ENCODE results near the gene MT1M.

MT1M gene

GRCh38 chr16:56604966-56605365 is 27.5 kb upstream of the MT1M start:
- Histone ChIP-seq H3K36me3 (ENCODE audit: control insufficient read depth in 4 of 4, insufficient read depth in 4 of 4, low read length in 3 of 4) (no peaks in the 10 kb centered on the region), H3K4me1 (ENCODE audit: control extremely low read depth in 1 of 4, control insufficient read depth in 4 of 4, insufficient read depth in 4 of 4, low read length in 3 of 4) (peaks cover 5 to 29% (median 27%) of the 10 kb centered on the region in 4 experiments), H3K27me3 (replicated peaks in 2 of 5; ENCODE audit: control insufficient read depth in 4 of 5, insufficient read depth in 5 of 5, low read length in 4 of 5) (peaks cover 0 to 13% (median 6%) of the 10 kb centered on the region in 5 experiments), H3K4me3 (ENCODE audit: control insufficient read depth in 1 of 7, extremely low read depth in 1 of 7, insufficient read depth in 4 of 7, low read depth in 2 of 7, low read length in 6 of 7) (no peak overlapping the region), H3K9me3 (ENCODE audit: control extremely low read depth in 1 of 5, control insufficient read depth in 4 of 5, insufficient read depth in 2 of 5, low read depth in 1 of 5, low read length in 4 of 5) (no peaks in the 10 kb centered on the region), H3K27ac (ENCODE audit: insufficient read depth in 1 of 2, low read depth in 1 of 2, low read length in 2 of 2, poor library complexity in 1 of 2, severe bottlenecking in 2 of 2) (no peak overlapping the region)
- DNase-seq: no peak
- ChIA-PET CTCF (interaction anchor here (0.7 to 7.7 kb wide), 13 partner anchors 8 to 97 kb away, joined by 3 to 53 read pairs (median 4); no protein-coding TSS in a partner anchor), POLR2A (no interaction called here)
- WGBS (ENCODE audit: insufficient coverage): 100% methylated on average over 4 of the region's 4 CpGs

DNA sequence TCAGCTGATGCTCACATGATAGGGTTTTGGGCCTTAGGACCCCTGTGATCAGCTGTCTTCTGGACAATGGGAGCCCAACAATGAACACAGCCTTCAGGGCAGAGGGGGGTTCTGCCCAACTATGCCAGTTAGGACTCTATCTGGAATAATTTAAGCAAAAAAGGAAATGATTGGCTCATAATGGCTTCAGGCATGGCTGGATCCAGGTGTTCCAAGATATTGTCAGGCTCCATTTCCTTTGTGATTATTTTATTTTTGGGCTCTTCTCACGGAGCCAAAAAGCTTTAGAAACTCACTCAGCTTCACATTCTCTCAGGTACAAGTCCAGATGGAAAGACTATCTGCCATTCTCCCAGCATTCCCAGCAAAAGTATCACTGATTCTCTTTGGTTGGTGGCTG is 27.0 kb upstream of the MT1M start:
- Histone ChIP-seq H3K36me3 (ENCODE audit: control insufficient read depth in 4 of 4, insufficient read depth in 4 of 4, low read length in 3 of 4) (no peaks in the 10 kb centered on the region), H3K27me3 (replicated peaks in 2 of 5; ENCODE audit: control insufficient read depth in 4 of 5, insufficient read depth in 5 of 5, low read length in 4 of 5) (peaks cover 0 to 13% (median 6%) of the 10 kb centered on the region in 5 experiments), H3K4me1 (ENCODE audit: control extremely low read depth in 1 of 4, control insufficient read depth in 4 of 4, insufficient read depth in 4 of 4, low read length in 3 of 4) (peaks cover 7 to 34% (median 32%) of the 10 kb centered on the region in 4 experiments), H3K9me3 (ENCODE audit: control extremely low read depth in 1 of 5, control insufficient read depth in 4 of 5, insufficient read depth in 2 of 5, low read depth in 1 of 5, low read length in 4 of 5) (no peaks in the 10 kb centered on the region), H3K4me3 (ENCODE audit: control insufficient read depth in 1 of 7, extremely low read depth in 1 of 7, insufficient read depth in 4 of 7, low read depth in 2 of 7, low read length in 6 of 7) (no peak overlapping the region), H3K27ac (ENCODE audit: insufficient read depth in 1 of 2, low read depth in 1 of 2, low read length in 2 of 2, poor library complexity in 1 of 2, severe bottlenecking in 2 of 2) (no peak overlapping the region)
- POLR2A ChIA-PET: no interaction called here
- WGBS (ENCODE audit: insufficient coverage): no CpG with 5 or more reads among the region's 1 CpG
- CTCF ChIA-PET: interaction anchor here (0.8 to 7.7 kb wide), 8 partner anchors 8 to 96 kb away, joined by 3 to 53 read pairs (median 6); no protein-coding TSS in a partner anchor
- no peak for DNase-seq

DNA sequence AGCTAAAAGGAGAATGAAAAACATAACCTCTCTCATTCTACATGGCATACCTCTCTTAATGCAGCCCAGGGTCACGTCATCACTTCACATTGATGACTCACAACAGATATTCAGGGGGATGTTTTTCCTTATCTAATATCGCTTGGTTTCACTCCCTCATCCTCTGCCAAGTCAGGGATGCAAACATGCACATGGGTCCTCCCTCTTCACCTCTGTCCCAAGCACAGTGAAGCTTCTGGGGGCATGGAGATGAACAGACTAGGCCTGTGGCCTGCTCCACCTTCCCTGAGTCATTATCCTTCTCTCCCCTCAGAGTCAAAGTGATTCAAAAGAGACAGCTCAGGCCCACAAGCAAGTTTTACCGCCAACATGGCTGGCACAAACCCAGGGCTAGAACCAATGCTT is 26.4 kb upstream of the MT1M start:
- Histone ChIP-seq H3K4me3 (ENCODE audit: control insufficient read depth in 1 of 7, extremely low read depth in 1 of 7, insufficient read depth in 4 of 7, low read depth in 2 of 7, low read length in 6 of 7) (no peak overlapping the region), H3K9me3 (ENCODE audit: control extremely low read depth in 1 of 5, control insufficient read depth in 4 of 5, insufficient read depth in 2 of 5, low read depth in 1 of 5, low read length in 4 of 5) (no peaks in the 10 kb centered on the region), H3K27ac (ENCODE audit: insufficient read depth in 1 of 2, low read depth in 1 of 2, low read length in 2 of 2, poor library complexity in 1 of 2, severe bottlenecking in 2 of 2) (no peak overlapping the region), H3K27me3 (replicated peaks in 2 of 5; ENCODE audit: control insufficient read depth in 4 of 5, insufficient read depth in 5 of 5, low read length in 4 of 5) (peaks cover 0 to 12% (median 5%) of the 10 kb centered on the region in 5 experiments), H3K36me3 (ENCODE audit: control insufficient read depth in 4 of 4, insufficient read depth in 4 of 4, low read length in 3 of 4) (no peaks in the 10 kb centered on the region), H3K4me1 (ENCODE audit: control extremely low read depth in 1 of 4, control insufficient read depth in 4 of 4, insufficient read depth in 4 of 4, low read length in 3 of 4) (peaks cover 7 to 36% (median 33%) of the 10 kb centered on the region in 4 experiments)
- POLR2A ChIA-PET: no interaction called here
- WGBS (ENCODE audit: insufficient coverage): 100% methylated on average over 2 of the region's 3 CpGs
- CTCF ChIA-PET: interaction anchor here (0.8 to 7.7 kb wide), 8 partner anchors 14 to 245 kb away, joined by 3 to 53 read pairs (median 4); no protein-coding TSS in a partner anchor
- no peak for DNase-seq

DNA sequence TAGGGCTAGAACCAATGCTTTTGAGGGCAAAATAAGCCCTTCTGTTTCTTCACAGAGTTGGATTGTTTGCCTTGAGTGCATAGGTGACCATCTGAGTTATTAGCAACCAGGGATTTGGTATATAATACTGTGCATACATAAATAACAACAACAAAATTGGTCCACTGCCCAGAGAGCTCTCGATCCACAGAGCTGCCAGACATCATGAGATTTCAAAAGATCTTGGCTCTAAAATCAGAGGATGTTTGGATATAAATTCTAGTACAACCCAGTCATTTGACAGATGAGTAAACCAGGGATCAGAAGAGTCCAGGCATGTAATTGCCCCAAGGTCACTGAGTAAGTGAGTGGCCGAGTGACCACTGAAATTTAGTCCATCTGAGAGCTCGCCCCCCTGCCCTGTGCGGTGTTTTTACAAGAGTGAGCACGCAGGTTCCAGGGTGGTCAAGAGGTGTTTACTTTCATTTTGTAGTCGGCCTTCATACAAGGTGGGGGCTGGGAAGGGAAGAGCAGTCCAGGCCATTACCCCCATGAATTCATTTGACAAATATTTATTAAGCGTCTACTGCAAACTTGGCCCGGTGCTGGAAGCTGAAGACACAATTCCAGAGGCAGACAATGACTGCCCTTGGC is 25.9 kb upstream of the MT1M start:
- Histone ChIP-seq H3K9me3 (ENCODE audit: control extremely low read depth in 1 of 5, control insufficient read depth in 4 of 5, insufficient read depth in 2 of 5, low read depth in 1 of 5, low read length in 4 of 5) (no peaks in the 10 kb centered on the region), H3K27ac (ENCODE audit: insufficient read depth in 1 of 2, low read depth in 1 of 2, low read length in 2 of 2, poor library complexity in 1 of 2, severe bottlenecking in 2 of 2) (no peak overlapping the region), H3K27me3 (replicated peaks in 2 of 5; ENCODE audit: control insufficient read depth in 4 of 5, insufficient read depth in 5 of 5, low read length in 4 of 5) (peaks cover 0 to 6% (median 2%) of the 10 kb centered on the region in 5 experiments), H3K4me3 (ENCODE audit: control insufficient read depth in 1 of 7, extremely low read depth in 1 of 7, insufficient read depth in 4 of 7, low read depth in 2 of 7, low read length in 6 of 7) (no peak overlapping the region), H3K4me1 (ENCODE audit: control extremely low read depth in 1 of 4, control insufficient read depth in 4 of 4, insufficient read depth in 4 of 4, low read length in 3 of 4) (peaks cover 7 to 36% (median 33%) of the 10 kb centered on the region in 4 experiments), H3K36me3 (ENCODE audit: control insufficient read depth in 4 of 4, insufficient read depth in 4 of 4, low read length in 3 of 4) (no peaks in the 10 kb centered on the region)
- POLR2A ChIA-PET: no interaction called here
- DNase-seq: no peak
- 96% methylated on average over 6 of the region's 8 CpGs for WGBS (ENCODE audit: insufficient coverage)
- CTCF ChIA-PET: interaction anchor here (0.8 to 7.7 kb wide), 10 partner anchors 14 to 244 kb away, joined by 3 to 53 read pairs (median 3); no protein-coding TSS in a partner anchor

- no peak overlapping the region for H3K27ac ChIP-seq (ENCODE audit: insufficient read depth in 1 of 2, low read depth in 1 of 2, low read length in 2 of 2, poor library complexity in 1 of 2, severe bottlenecking in 2 of 2)
- DNase-seq: peak in 1 of 3 donors; percentile 46
- no peaks in the 10 kb centered on the region for H3K36me3 ChIP-seq (ENCODE audit: control insufficient read depth in 4 of 4, insufficient read depth in 4 of 4, low read length in 3 of 4)
- H3K27me3 ChIP-seq (replicated peaks in 2 of 5; ENCODE audit: control insufficient read depth in 4 of 5, insufficient read depth in 5 of 5, low read length in 4 of 5): peaks cover 0 to 4% (median 0%) of the 10 kb centered on the region in 5 experiments
- H3K9me3 ChIP-seq (ENCODE audit: control extremely low read depth in 1 of 5, control insufficient read depth in 4 of 5, insufficient read depth in 2 of 5, low read depth in 1 of 5, low read length in 4 of 5): no peaks in the 10 kb centered on the region
- H3K4me3 ChIP-seq (ENCODE audit: control insufficient read depth in 1 of 7, extremely low read depth in 1 of 7, insufficient read depth in 4 of 7, low read depth in 2 of 7, low read length in 6 of 7): peak overlapping the region in 1 of 7 experiments; percentile 8
- 54% methylated on average over 11 of the region's 14 CpGs for WGBS (ENCODE audit: insufficient coverage)
- CTCF ChIA-PET: interaction anchor here (0.8 to 7.7 kb wide), 9 partner anchors 15 to 95 kb away, joined by 3 to 53 read pairs (median 3); no protein-coding TSS in a partner anchor
- POLR2A ChIA-PET: no interaction called here
- peaks cover 7 to 36% (median 33%) of the 10 kb centered on the region in 4 experiments for H3K4me1 ChIP-seq (ENCODE audit: control extremely low read depth in 1 of 4, control insufficient read depth in 4 of 4, insufficient read depth in 4 of 4, low read length in 3 of 4)
Measured at GRCh38 chr16:56607109-56607618, 25.3 kb upstream of the MT1M start.

DNA sequence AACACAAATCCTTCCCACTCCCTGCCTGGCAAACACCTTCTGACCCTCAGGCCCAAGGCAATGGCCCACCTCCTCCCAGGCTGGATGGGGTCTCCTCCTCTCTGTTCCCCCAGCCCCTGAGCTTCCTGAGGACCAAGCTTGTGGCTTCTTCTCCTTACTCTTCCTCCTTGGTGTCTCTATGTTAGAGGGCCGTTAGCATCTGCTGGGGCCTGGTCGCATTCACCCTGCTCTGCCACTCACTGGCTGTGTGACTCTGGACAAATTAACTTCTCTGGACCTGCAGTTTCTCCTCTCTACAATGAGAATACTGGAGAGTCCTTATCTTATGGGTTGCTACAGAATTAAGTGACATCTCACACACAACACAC is 24.8 kb upstream of the MT1M start:
- peak overlapping the region in 4 of 7 experiments; percentile 78 to 94 (median 82) for H3K4me3 ChIP-seq (ENCODE audit: control insufficient read depth in 1 of 7, extremely low read depth in 1 of 7, insufficient read depth in 4 of 7, low read depth in 2 of 7, low read length in 6 of 7)
- no CpG with 5 or more reads among the region's 2 CpGs for WGBS (ENCODE audit: insufficient coverage)
- DNase-seq: no peak
- no peaks in the 10 kb centered on the region for H3K9me3 ChIP-seq (ENCODE audit: control extremely low read depth in 1 of 5, control insufficient read depth in 4 of 5, insufficient read depth in 2 of 5, low read depth in 1 of 5, low read length in 4 of 5)
- ChIA-PET CTCF (interaction anchor here (1.2 to 7.7 kb wide), 6 partner anchors 15 to 94 kb away, joined by 3 to 41 read pairs (median 4); no protein-coding TSS in a partner anchor), POLR2A (no interaction called here)
- H3K4me1 ChIP-seq (ENCODE audit: control extremely low read depth in 1 of 4, control insufficient read depth in 4 of 4, insufficient read depth in 4 of 4, low read length in 3 of 4): peaks cover 7 to 36% (median 33%) of the 10 kb centered on the region in 4 experiments
- no peaks in the 10 kb centered on the region for H3K36me3 ChIP-seq (ENCODE audit: control insufficient read depth in 4 of 4, insufficient read depth in 4 of 4, low read length in 3 of 4)
- peaks cover 0 to 4% (median 0%) of the 10 kb centered on the region in 5 experiments for H3K27me3 ChIP-seq (replicated peaks in 2 of 5; ENCODE audit: control insufficient read depth in 4 of 5, insufficient read depth in 5 of 5, low read length in 4 of 5)
- H3K27ac ChIP-seq (ENCODE audit: insufficient read depth in 1 of 2, low read depth in 1 of 2, low read length in 2 of 2, poor library complexity in 1 of 2, severe bottlenecking in 2 of 2): peak overlapping the region in 1 of 2 experiments; percentile 50
